GM12878 (cell line): Measurements from ENCODE around the gene MYH10.

ENCODE experiments used
- CHD2 ChIP-seq: IDR thresholded peaks from 2 replicates; pipeline ENCODE4 v1.6.1; 2011; ENCODE audit warnings: low read depth, low read length, improper control_type of control experiment, borderline replicate concordance
- MYC ChIP-seq: IDR thresholded peaks from 2 replicates; pipeline ENCODE4 v1.6.1; 2011; ENCODE audit warnings: mild to moderate bottlenecking, low read length, moderate library complexity, inconsistent platforms; ENCODE audit not compliant: insufficient read depth, insufficient replicate concordance, insufficient read length, severe bottlenecking
- NKRF ChIP-seq: fragments of 450-650 bp; conservative IDR thresholded peaks from 2 replicates; pipeline ENCODE4 v1.6.1; 2017; ENCODE audit warnings: mild to moderate bottlenecking, moderate library complexity

- TF ChIP-seq MYC (no peak), CHD2 (no peak), NKRF (no peak)
Measured at GRCh38 chr17:8466873-8467272, 163.7 kb downstream of the MYH10 start.
